RWPE2 (cell line): ENCODE data around the gene ABCC4.

ENCODE experiments used
- ATAC-seq: fragments of 200-7000 bp; cut with Tn5 transposase; 3 replicates; pipeline ENCODE4 v1.9.1; 2021; ENCODE audit warnings: low read depth
- DNase-seq: peaks from one replicate; pipeline ENCODE4 v3.0.0-alpha.2; 2020; ENCODE audit warnings: low spot score
- H3K27ac ChIP-seq: fragments of 450-650 bp; 2 replicates; pipeline ENCODE4 v1.5.1; 2017; ENCODE audit warnings: mild to moderate bottlenecking; ENCODE audit not compliant: poor library complexity, severe bottlenecking
- H3K27me3 ChIP-seq: fragments of 250-450 bp; sonication (Bioruptor Pico); 2 replicates; pipeline ENCODE4 v1.5.1; 2021; ENCODE audit warnings: mild to moderate bottlenecking, moderate library complexity; ENCODE audit not compliant: insufficient read depth, poor library complexity, severe bottlenecking
- H3K36me3 ChIP-seq: fragments of 250-450 bp; sonication (Bioruptor Pico); 2 replicates; pipeline ENCODE4 v1.5.1; 2020; ENCODE audit warnings: low read depth, mild to moderate bottlenecking, moderate library complexity
- H3K4me1 ChIP-seq: fragments of 250-450 bp; sonication (Bioruptor Pico); 2 replicates; pipeline ENCODE4 v1.5.1; 2021; ENCODE audit warnings: mild to moderate bottlenecking, moderate library complexity; ENCODE audit not compliant: insufficient read depth, poor library complexity, severe bottlenecking
- H3K4me3 ChIP-seq: fragments of 250-450 bp; sonication (Bioruptor Pico); 2 replicates; pipeline ENCODE4 v1.5.1; 2021; ENCODE audit warnings: mild to moderate bottlenecking, moderate library complexity; ENCODE audit not compliant: severe bottlenecking
- H3K9me3 ChIP-seq: fragments of 250-450 bp; sonication (Bioruptor Pico); 2 replicates; pipeline ENCODE4 v1.5.1; 2021; ENCODE audit warnings: mild to moderate bottlenecking, moderate library complexity; ENCODE audit not compliant: severe bottlenecking
- TF ChIP-seq, protein P1 (sequence below): fragments of 450-650 bp; IDR thresholded peaks from one replicate; pipeline ENCODE4 v1.5.1; 2017; ENCODE audit warnings: mild to moderate bottlenecking, moderate library complexity; ENCODE audit not compliant: poor library complexity, severe bottlenecking

Gene ABCC4

DNA sequence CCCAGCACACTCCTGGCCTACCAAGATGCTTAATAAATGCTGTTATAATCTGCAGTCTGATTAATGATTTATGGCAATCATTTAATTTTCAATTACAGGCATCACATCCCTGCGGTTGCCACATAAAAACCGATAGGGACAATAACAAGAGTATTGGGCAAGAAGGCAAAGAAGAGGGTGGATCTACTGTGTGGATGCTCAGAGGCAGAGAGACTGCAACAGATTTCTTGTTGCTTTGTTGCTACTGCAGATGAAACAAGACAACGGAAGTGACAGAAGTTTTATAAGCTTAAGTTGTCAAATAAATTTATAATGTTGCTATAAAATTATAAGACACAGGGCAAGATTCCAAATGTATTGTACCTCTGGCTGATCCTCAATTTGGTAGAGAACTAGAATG is 154.8 kb downstream of the ABCC4 start:
- no peak for ATAC-seq
- Histone ChIP-seq H3K4me3 (no peak overlapping the region), H3K4me1 (no peaks in the 10 kb centered on the region), H3K36me3 (no peaks in the 10 kb centered on the region), H3K9me3 (no peaks in the 10 kb centered on the region), H3K27me3 (no peaks in the 10 kb centered on the region), H3K27ac (no peak overlapping the region)
- TF ChIP-seq, protein P1, sequence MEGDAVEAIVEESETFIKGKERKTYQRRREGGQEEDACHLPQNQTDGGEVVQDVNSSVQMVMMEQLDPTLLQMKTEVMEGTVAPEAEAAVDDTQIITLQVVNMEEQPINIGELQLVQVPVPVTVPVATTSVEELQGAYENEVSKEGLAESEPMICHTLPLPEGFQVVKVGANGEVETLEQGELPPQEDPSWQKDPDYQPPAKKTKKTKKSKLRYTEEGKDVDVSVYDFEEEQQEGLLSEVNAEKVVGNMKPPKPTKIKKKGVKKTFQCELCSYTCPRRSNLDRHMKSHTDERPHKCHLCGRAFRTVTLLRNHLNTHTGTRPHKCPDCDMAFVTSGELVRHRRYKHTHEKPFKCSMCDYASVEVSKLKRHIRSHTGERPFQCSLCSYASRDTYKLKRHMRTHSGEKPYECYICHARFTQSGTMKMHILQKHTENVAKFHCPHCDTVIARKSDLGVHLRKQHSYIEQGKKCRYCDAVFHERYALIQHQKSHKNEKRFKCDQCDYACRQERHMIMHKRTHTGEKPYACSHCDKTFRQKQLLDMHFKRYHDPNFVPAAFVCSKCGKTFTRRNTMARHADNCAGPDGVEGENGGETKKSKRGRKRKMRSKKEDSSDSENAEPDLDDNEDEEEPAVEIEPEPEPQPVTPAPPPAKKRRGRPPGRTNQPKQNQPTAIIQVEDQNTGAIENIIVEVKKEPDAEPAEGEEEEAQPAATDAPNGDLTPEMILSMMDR: no peak
- DNase-seq: no peak

- Histone ChIP-seq H3K9me3 (no peaks in the 10 kb centered on the region), H3K4me1 (no peaks in the 10 kb centered on the region), H3K27me3 (no peaks in the 10 kb centered on the region), H3K36me3 (no peaks in the 10 kb centered on the region), H3K27ac (no peak overlapping the region), H3K4me3 (no peak overlapping the region)
- ATAC-seq: no peak
- DNase-seq: no peak
- TF ChIP-seq, protein P1: no peak
These were observed 155.7 kb downstream of the ABCC4 start for GRCh38 chr13:95145587-95145986.

- Histone ChIP-seq H3K36me3 (no peaks in the 10 kb centered on the region), H3K9me3 (no peaks in the 10 kb centered on the region), H3K27me3 (no peaks in the 10 kb centered on the region), H3K27ac (no peak overlapping the region), H3K4me3 (no peak overlapping the region), H3K4me1 (no peaks in the 10 kb centered on the region)
- DNase-seq (no peak), ATAC-seq (no peak)
- TF ChIP-seq, protein P1: no peak
These were observed 160.7 kb downstream of the ABCC4 start for GRCh38 chr13:95140502-95140901.

GRCh38 chr13:95138876-95139585 is 162.2 kb downstream of the ABCC4 start:
- Histone ChIP-seq H3K4me1 (no peaks in the 10 kb centered on the region), H3K27ac (no peak overlapping the region), H3K9me3 (no peaks in the 10 kb centered on the region), H3K4me3 (no peak overlapping the region), H3K36me3 (no peaks in the 10 kb centered on the region), H3K27me3 (no peaks in the 10 kb centered on the region)
- TF ChIP-seq, protein P1: no peak
- DNase-seq: no peak
- ATAC-seq: no peak

GRCh38 chr13:95137096-95137495 is 164.2 kb downstream of the ABCC4 start:
- H3K4me3 ChIP-seq: no peak overlapping the region

More at GRCh38 chr13:95137096-95137495, 164.2 kb downstream of the ABCC4 start:
- DNase-seq: no peak
- H3K4me1 ChIP-seq: no peaks in the 10 kb centered on the region
- no peak for ATAC-seq
- TF ChIP-seq, protein P1: no peak
- H3K36me3 ChIP-seq: no peaks in the 10 kb centered on the region
- H3K27me3 ChIP-seq: no peaks in the 10 kb centered on the region
- H3K27ac ChIP-seq: no peak overlapping the region
- H3K9me3 ChIP-seq: no peaks in the 10 kb centered on the region
